GM12892 (cell line): ENCODE results near the gene OVCH1.

ENCODE experiments used
- POLR2A ChIP-seq: IDR thresholded peaks from 2 replicates; pipeline ENCODE4 v1.6.1; 2011; ENCODE audit warnings: low read depth, low read length, control low read depth
- TAF1 ChIP-seq: IDR thresholded peaks from 2 replicates; pipeline ENCODE4 v1.6.1; 2011; ENCODE audit warnings: low read depth, mild to moderate bottlenecking, control low read depth, low read length, borderline replicate concordance

GRCh38 chr12:29521951-29522350, 24.5 kb upstream of the OVCH1 start:
- TF ChIP-seq POLR2A (no peak), TAF1 (no peak)
